ENCODE data around the gene CEP170. TPM values are rescaled to one million over a fixed set of nuclear protein-coding genes. Genes with fewer than 3 reads are reported as not detected.
A peak's percentile ranks its signal among the peaks of the same experiment; 100 is the strongest.

The CEP170 gene
- total RNA-seq, 1 donor from 2014 or later = 39.3 TPM

DNA sequence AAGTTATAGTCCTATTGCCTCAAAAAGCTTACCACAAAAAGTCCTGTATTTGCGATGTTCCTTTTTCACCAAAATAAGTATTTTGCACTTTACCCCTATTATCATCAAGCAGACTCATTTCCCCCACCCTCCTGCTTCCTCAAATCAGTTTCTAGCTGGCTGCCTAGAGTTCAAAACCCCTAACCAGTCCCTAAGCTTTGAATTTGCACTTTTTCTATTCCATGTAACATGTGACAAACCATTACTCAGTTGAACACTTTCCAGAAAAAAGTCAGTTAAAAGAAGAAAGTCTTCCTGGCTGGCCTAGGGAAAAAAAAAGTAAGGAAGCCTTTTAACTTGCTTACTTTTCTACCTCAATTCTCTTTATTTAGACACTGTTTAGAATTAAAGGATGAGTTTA, 8.2 kb downstream of the CEP170 start:
- Histone ChIP-seq H3K4me3 (no peak overlapping the region), H3K27ac (no peak overlapping the region), H3K4me1 (peaks cover 21% of the 10 kb centered on the region), H3K9me3 (no peaks in the 10 kb centered on the region), H3K27me3 (no peaks in the 10 kb centered on the region), H3K36me3 (no peaks in the 10 kb centered on the region)
- no peak for DNase-seq (ENCODE audit: extremely low spot score in 2 of 2)
- intact Hi-C loops (cut with DNase I) = no loop called here
- TF ChIP-seq, protein P1, sequence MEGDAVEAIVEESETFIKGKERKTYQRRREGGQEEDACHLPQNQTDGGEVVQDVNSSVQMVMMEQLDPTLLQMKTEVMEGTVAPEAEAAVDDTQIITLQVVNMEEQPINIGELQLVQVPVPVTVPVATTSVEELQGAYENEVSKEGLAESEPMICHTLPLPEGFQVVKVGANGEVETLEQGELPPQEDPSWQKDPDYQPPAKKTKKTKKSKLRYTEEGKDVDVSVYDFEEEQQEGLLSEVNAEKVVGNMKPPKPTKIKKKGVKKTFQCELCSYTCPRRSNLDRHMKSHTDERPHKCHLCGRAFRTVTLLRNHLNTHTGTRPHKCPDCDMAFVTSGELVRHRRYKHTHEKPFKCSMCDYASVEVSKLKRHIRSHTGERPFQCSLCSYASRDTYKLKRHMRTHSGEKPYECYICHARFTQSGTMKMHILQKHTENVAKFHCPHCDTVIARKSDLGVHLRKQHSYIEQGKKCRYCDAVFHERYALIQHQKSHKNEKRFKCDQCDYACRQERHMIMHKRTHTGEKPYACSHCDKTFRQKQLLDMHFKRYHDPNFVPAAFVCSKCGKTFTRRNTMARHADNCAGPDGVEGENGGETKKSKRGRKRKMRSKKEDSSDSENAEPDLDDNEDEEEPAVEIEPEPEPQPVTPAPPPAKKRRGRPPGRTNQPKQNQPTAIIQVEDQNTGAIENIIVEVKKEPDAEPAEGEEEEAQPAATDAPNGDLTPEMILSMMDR (IDR thresholded peaks at IDR 0.05) = no peak
- TF ChIP-seq POLR2AphosphoS5 (IDR thresholded peaks at IDR 0.05; ENCODE audit: insufficient read depth in 1 of 2, low read depth in 1 of 2) (no peak), POLR2A (IDR thresholded peaks at IDR 0.05) (no peak)

DNA sequence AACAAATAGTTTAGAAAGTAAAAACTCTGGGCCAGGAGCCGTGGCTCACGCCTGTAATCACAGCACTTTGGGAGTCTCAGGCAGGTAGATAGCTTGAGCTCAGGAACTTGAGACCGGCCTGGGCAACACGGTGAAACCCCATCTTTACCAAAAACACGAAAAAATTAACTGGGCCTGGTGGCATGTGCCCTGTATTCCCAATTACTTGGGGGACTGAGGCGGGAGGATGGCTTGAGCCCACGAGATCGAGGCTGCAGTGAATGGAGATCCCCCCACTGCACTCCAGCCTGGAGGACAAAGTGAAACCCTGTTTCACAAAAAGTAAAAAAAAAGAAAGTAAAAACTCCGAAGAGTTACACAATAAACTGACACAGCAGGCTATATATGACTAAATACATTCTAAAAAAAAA, 10.6 kb downstream of the CEP170 start:
- intact Hi-C loops (cut with DNase I) = no loop called here
- Histone ChIP-seq H3K27ac (no peak overlapping the region), H3K4me1 (no peaks in the 10 kb centered on the region), H3K27me3 (no peaks in the 10 kb centered on the region), H3K9me3 (no peaks in the 10 kb centered on the region), H3K36me3 (no peaks in the 10 kb centered on the region), H3K4me3 (no peak overlapping the region)
- no peak for DNase-seq (ENCODE audit: extremely low spot score in 2 of 2)
- TF ChIP-seq, protein P1 (IDR thresholded peaks at IDR 0.05) = no peak
- TF ChIP-seq POLR2AphosphoS5 (IDR thresholded peaks at IDR 0.05; ENCODE audit: insufficient read depth in 1 of 2, low read depth in 1 of 2) (no peak), POLR2A (IDR thresholded peaks at IDR 0.05) (no peak)

DNA sequence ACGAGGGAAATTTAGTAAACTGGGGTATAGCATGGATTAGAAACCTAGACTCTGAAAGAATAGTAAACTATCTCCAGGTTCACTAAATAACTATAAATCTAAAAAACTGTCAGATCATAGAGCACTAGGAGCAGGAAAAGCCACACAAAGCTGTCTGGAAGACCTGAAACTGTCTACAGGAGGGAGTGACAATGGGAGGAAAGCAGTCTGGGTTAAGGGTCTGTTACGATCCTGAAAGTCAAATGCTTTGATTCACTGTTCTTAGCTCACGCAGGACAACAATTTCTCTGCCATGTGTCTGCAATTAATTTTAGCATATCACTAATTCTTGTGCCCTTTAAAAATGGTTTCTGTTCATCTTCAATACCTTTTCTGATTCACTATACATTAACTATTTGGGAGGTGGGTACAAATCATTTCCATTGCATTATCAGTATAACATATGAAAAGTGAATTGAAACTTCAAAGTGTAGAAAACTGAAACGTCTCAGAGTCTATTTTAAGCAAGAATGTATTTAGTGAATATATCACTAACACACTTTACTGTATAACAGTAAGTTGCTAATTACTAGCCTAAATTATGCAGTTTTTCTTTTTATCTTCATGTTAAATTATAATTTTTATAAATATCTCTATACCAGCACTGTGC, 18.4 kb downstream of the CEP170 start:
- H3K4me1 ChIP-seq = peaks cover 26% of the 10 kb centered on the region
- no peaks in the 10 kb centered on the region for H3K36me3 ChIP-seq
- H3K4me3 ChIP-seq = no peak overlapping the region
- H3K9me3 ChIP-seq = no peaks in the 10 kb centered on the region
- peak overlapping the region; percentile 24 for H3K27ac ChIP-seq
- TF ChIP-seq POLR2AphosphoS5 (IDR thresholded peaks at IDR 0.05; ENCODE audit: insufficient read depth in 1 of 2, low read depth in 1 of 2) (no peak), POLR2A (IDR thresholded peaks at IDR 0.05) (no peak)
- TF ChIP-seq, protein P1 (IDR thresholded peaks at IDR 0.05) = no peak
- DNase-seq (ENCODE audit: extremely low spot score in 2 of 2) = no peak
- intact Hi-C loops (cut with DNase I) = no loop called here
- H3K27me3 ChIP-seq = no peaks in the 10 kb centered on the region

DNA sequence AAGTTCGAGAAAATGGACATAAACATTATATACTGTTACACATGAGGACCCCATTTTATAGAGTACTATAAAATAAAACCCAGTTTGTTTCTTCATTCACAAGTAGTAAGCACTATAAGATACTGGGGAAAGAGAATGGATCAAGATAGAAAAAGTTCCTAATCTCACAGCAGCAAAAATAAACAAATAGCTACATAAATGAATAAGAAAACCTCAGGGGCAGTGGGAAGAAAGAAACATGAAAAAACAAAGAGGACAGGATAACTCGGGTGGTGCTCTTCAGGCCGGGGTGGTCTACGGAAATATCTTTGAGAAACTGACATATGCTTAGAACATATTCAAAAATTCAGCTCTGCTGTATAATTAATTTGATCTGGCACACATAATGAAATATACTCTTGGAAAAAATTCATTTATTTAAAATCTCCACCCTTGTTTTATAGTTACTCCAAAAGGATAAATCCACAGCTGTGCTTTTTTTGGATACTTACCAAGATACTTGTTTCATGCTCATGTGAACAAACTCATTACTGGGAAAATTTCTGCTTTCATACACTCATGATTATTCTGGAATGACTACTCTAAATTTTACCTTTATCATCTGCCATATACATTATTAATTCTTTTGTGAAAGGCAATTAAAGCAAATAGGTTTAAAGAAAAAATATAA, 20.0 kb downstream of the CEP170 start:
- Histone ChIP-seq H3K27me3 (no peaks in the 10 kb centered on the region), H3K4me3 (no peak overlapping the region), H3K4me1 (peaks cover 26% of the 10 kb centered on the region), H3K9me3 (peaks cover 11% of the 10 kb centered on the region), H3K36me3 (no peaks in the 10 kb centered on the region), H3K27ac (no peak overlapping the region)
- intact Hi-C loops (cut with DNase I) = no loop called here
- TF ChIP-seq POLR2A (IDR thresholded peaks at IDR 0.05) (no peak), POLR2AphosphoS5 (IDR thresholded peaks at IDR 0.05; ENCODE audit: insufficient read depth in 1 of 2, low read depth in 1 of 2) (no peak)
- TF ChIP-seq, protein P1 (IDR thresholded peaks at IDR 0.05) = no peak
- DNase-seq (ENCODE audit: extremely low spot score in 2 of 2) = no peak

DNA sequence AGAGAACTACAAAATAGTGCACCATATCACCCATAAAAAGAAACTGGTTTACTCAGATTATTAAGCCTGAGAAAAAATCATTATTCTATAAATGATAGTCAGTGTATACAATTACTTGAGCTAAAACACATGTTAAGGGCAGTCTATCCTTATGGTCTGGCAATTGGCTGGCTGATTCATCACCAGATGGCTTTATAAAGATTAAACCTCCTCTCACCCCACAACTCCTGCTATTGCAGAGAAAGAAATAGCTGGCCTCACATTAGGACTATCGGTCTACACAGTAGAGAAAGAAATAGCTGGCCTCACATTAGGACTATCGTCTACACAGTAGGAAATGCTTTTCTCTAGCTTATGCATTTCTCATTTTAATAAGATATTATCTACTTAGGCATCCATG, 21.2 kb downstream of the CEP170 start:
- peaks cover 19% of the 10 kb centered on the region for H3K9me3 ChIP-seq
- no peak for DNase-seq (ENCODE audit: extremely low spot score in 2 of 2)
- intact Hi-C loops (cut with DNase I) = no loop called here

More for the DNA sequence above, 21.2 kb downstream of the CEP170 start:
- Histone ChIP-seq H3K4me1 (peaks cover 26% of the 10 kb centered on the region), H3K4me3 (no peak overlapping the region), H3K27ac (no peak overlapping the region), H3K36me3 (no peaks in the 10 kb centered on the region), H3K27me3 (no peaks in the 10 kb centered on the region)
- TF ChIP-seq, protein P1 (IDR thresholded peaks at IDR 0.05) = no peak
- TF ChIP-seq POLR2A (IDR thresholded peaks at IDR 0.05) (no peak), POLR2AphosphoS5 (IDR thresholded peaks at IDR 0.05; ENCODE audit: insufficient read depth in 1 of 2, low read depth in 1 of 2) (no peak)
